Activated CD4-positive, alpha-beta T cell treated with anti-CD3 and anti-CD28 coated beads, Interleukin-2, amount 10 ng/mL, durations not matched to agents 24 days and 14 days (primary cell): ENCODE data around the gene STPG4. TPM values are rescaled to one million over a fixed set of nuclear protein-coding genes. Genes with fewer than 3 reads are reported as not detected.
A peak's percentile ranks its signal among the peaks of the same experiment; 100 is the strongest.

Experiments used
- DNase-seq: peaks from one replicate; pipeline ENCODE4 v3.0.0; 2022
- H3K27ac Mint-ChIP-seq: one replicate; pipeline ENCODE4 v1.8.0; 2022; ENCODE audit warnings: mild to moderate bottlenecking, mixed read lengths
- H3K27me3 Mint-ChIP-seq: one replicate; pipeline ENCODE4 v1.8.0; 2022; ENCODE audit warnings: mixed read lengths
- H3K36me3 Mint-ChIP-seq: one replicate; pipeline ENCODE4 v1.8.0; 2022; ENCODE audit warnings: low read depth, mild to moderate bottlenecking, mixed read lengths
- H3K4me1 Mint-ChIP-seq: one replicate; pipeline ENCODE4 v1.8.0; 2021; ENCODE audit warnings: mixed read lengths
- H3K4me3 Mint-ChIP-seq: one replicate; pipeline ENCODE4 v1.8.0; 2022; ENCODE audit warnings: mild to moderate bottlenecking, moderate library complexity, mixed read lengths
- H3K9me3 Mint-ChIP-seq: one replicate; pipeline ENCODE4 v1.8.0; 2021; ENCODE audit warnings: mixed read lengths
- intact Hi-C: fragments of 100-400 bp; cut with micrococcal nuclease; formaldehyde crosslinking; loops from one replicate; pipeline ENCODE4 v1.15.1; 2023
- total RNA-seq: library from RNA; stranded (reverse); gene quantifications from 2 replicates; pipeline ENCODE4 v1.2.3, GENCODE V29; 2022

Gene STPG4
- total RNA-seq, 1 donor from 2014 or later, result 0.16 TPM

- intact Hi-C loops, result no loop called here
- Mint-ChIP-seq H3K27me3 (no peaks in the 10 kb centered on the region), H3K36me3 (peaks cover 30% of the 10 kb centered on the region)
Observed at GRCh38 chr2:47062681-47063537, 92.2 kb downstream of the STPG4 start.

GRCh38 chr2:47061944-47062678 lies 93.0 kb downstream of the STPG4 start:
- H3K36me3 Mint-ChIP-seq, result peaks cover 30% of the 10 kb centered on the region
- peaks cover 8% of the 10 kb centered on the region for H3K4me1 Mint-ChIP-seq
- no peaks in the 10 kb centered on the region for H3K27me3 Mint-ChIP-seq
- intact Hi-C loops, result no loop called here
- H3K27ac Mint-ChIP-seq, result no peak overlapping the region
- no peak overlapping the region for H3K4me3 Mint-ChIP-seq
- DNase-seq, result no peak
- H3K9me3 Mint-ChIP-seq, result no peaks in the 10 kb centered on the region

More at GRCh38 chr2:47062681-47063537, 92.2 kb downstream of the STPG4 start:
- no peak overlapping the region for H3K27ac Mint-ChIP-seq
- H3K4me1 Mint-ChIP-seq, result peaks cover 1% of the 10 kb centered on the region
- no peak for DNase-seq
- H3K9me3 Mint-ChIP-seq, result no peaks in the 10 kb centered on the region
- H3K4me3 Mint-ChIP-seq, result no peak overlapping the region

- Mint-ChIP-seq H3K27me3 (no peaks in the 10 kb centered on the region), H3K4me3 (no peak overlapping the region), H3K9me3 (no peaks in the 10 kb centered on the region), H3K36me3 (peaks cover 32% of the 10 kb centered on the region), H3K27ac (no peak overlapping the region), H3K4me1 (peaks cover 19% of the 10 kb centered on the region)
- no peak for DNase-seq
- intact Hi-C loops, result no loop called here
Observed at GRCh38 chr2:47060652-47061170, 94.4 kb downstream of the STPG4 start.

- Mint-ChIP-seq H3K27me3 (no peaks in the 10 kb centered on the region), H3K4me3 (no peak overlapping the region), H3K9me3 (no peaks in the 10 kb centered on the region), H3K36me3 (peaks cover 34% of the 10 kb centered on the region), H3K4me1 (peaks cover 21% of the 10 kb centered on the region), H3K27ac (peak overlapping the region; percentile 74)
- intact Hi-C loops, result no loop called here
- DNase-seq, result no peak
Observed at GRCh38 chr2:47058003-47058931, 96.8 kb downstream of the STPG4 start.

GRCh38 chr2:47057687-47058002 lies 97.5 kb downstream of the STPG4 start:
- Mint-ChIP-seq H3K4me3 (no peak overlapping the region), H3K36me3 (peaks cover 33% of the 10 kb centered on the region), H3K27me3 (no peaks in the 10 kb centered on the region), H3K9me3 (no peaks in the 10 kb centered on the region), H3K27ac (peak overlapping the region; percentile 74), H3K4me1 (peaks cover 21% of the 10 kb centered on the region)
- DNase-seq, result no peak
- intact Hi-C loops, result no loop called here

- Mint-ChIP-seq H3K4me3 (no peak overlapping the region), H3K27ac (peak overlapping the region; percentile 74), H3K36me3 (peaks cover 37% of the 10 kb centered on the region), H3K4me1 (peaks cover 21% of the 10 kb centered on the region), H3K9me3 (no peaks in the 10 kb centered on the region), H3K27me3 (no peaks in the 10 kb centered on the region)
- no peak for DNase-seq
- intact Hi-C loops, result no loop called here
Observed at GRCh38 chr2:47056868-47057686, 98.0 kb downstream of the STPG4 start.

GRCh38 chr2:47056374-47056773 lies 98.7 kb downstream of the STPG4 start:
- DNase-seq, result no peak
- no peaks in the 10 kb centered on the region for H3K9me3 Mint-ChIP-seq
- peaks cover 40% of the 10 kb centered on the region for H3K36me3 Mint-ChIP-seq
- H3K4me3 Mint-ChIP-seq, result no peak overlapping the region
- peak overlapping the region; percentile 63 for H3K27ac Mint-ChIP-seq
- H3K27me3 Mint-ChIP-seq, result no peaks in the 10 kb centered on the region
- intact Hi-C loops, result no loop called here
- H3K4me1 Mint-ChIP-seq, result peaks cover 21% of the 10 kb centered on the region

- peaks cover 23% of the 10 kb centered on the region for H3K4me1 Mint-ChIP-seq
- peaks cover 40% of the 10 kb centered on the region for H3K36me3 Mint-ChIP-seq
- no peak overlapping the region for H3K4me3 Mint-ChIP-seq
- H3K9me3 Mint-ChIP-seq, result no peaks in the 10 kb centered on the region
- no peaks in the 10 kb centered on the region for H3K27me3 Mint-ChIP-seq
- intact Hi-C loops, result no loop called here
- H3K27ac Mint-ChIP-seq, result no peak overlapping the region
- DNase-seq, result no peak
Observed at GRCh38 chr2:47054868-47055267, 100.2 kb downstream of the STPG4 start.

- intact Hi-C loops, result no loop called here
- peaks cover 37% of the 10 kb centered on the region for H3K36me3 Mint-ChIP-seq
- no peak overlapping the region for H3K27ac Mint-ChIP-seq
- peaks cover 24% of the 10 kb centered on the region for H3K4me1 Mint-ChIP-seq
- H3K4me3 Mint-ChIP-seq, result no peak overlapping the region
- H3K9me3 Mint-ChIP-seq, result no peaks in the 10 kb centered on the region
- DNase-seq, result no peak
- no peaks in the 10 kb centered on the region for H3K27me3 Mint-ChIP-seq
Observed at GRCh38 chr2:47054036-47054555, 101.0 kb downstream of the STPG4 start.

- no peaks in the 10 kb centered on the region for H3K9me3 Mint-ChIP-seq
- H3K27me3 Mint-ChIP-seq, result no peaks in the 10 kb centered on the region
- no peak overlapping the region for H3K4me3 Mint-ChIP-seq
- peaks cover 42% of the 10 kb centered on the region for H3K36me3 Mint-ChIP-seq
- peaks cover 22% of the 10 kb centered on the region for H3K4me1 Mint-ChIP-seq
- no peak overlapping the region for H3K27ac Mint-ChIP-seq
- intact Hi-C loops, result no loop called here
- DNase-seq, result no peak
Observed at GRCh38 chr2:47052847-47053246, 102.3 kb downstream of the STPG4 start.

GRCh38 chr2:47051562-47051961 lies 103.5 kb downstream of the STPG4 start:
- Mint-ChIP-seq H3K4me3 (no peak overlapping the region), H3K9me3 (no peaks in the 10 kb centered on the region), H3K4me1 (peaks cover 12% of the 10 kb centered on the region), H3K27me3 (no peaks in the 10 kb centered on the region), H3K27ac (no peak overlapping the region), H3K36me3 (peaks cover 42% of the 10 kb centered on the region)
- no peak for DNase-seq
- intact Hi-C loops, result no loop called here

GRCh38 chr2:47050762-47051161 lies 104.3 kb downstream of the STPG4 start:
- Mint-ChIP-seq H3K9me3 (no peaks in the 10 kb centered on the region), H3K36me3 (peaks cover 41% of the 10 kb centered on the region), H3K4me3 (no peak overlapping the region), H3K4me1 (peaks cover 5% of the 10 kb centered on the region), H3K27me3 (no peaks in the 10 kb centered on the region), H3K27ac (peak overlapping the region; percentile 9)
- no peak for DNase-seq
- intact Hi-C loops, result no loop called here
